Endothelial cell (in vitro differentiated cells): ENCODE results near the gene CTXN1. TPM values are rescaled to one million over a fixed set of nuclear protein-coding genes. Genes with fewer than 3 reads are reported as not detected.

Source experiments
- DNase-seq: peaks from one replicate; pipeline ENCODE4 v3.0.0; 2021; ENCODE audit warnings: low spot score
- H3K27ac Mint-ChIP-seq: one replicate; pipeline ENCODE4 v1.8.0; 2021; ENCODE audit warnings: mixed read lengths, inconsistent platforms; ENCODE audit not compliant: unreplicated experiment
- H3K27me3 Mint-ChIP-seq: one replicate; pipeline ENCODE4 v1.8.0; 2021; ENCODE audit warnings: mild to moderate bottlenecking, moderate library complexity, mixed read lengths, inconsistent platforms; ENCODE audit not compliant: unreplicated experiment
- H3K36me3 Mint-ChIP-seq: one replicate; pipeline ENCODE4 v1.8.0; 2021; ENCODE audit warnings: mild to moderate bottlenecking, low read depth, mixed read lengths, inconsistent platforms; ENCODE audit not compliant: unreplicated experiment
- H3K4me1 Mint-ChIP-seq: one replicate; pipeline ENCODE4 v1.8.0; 2021; ENCODE audit warnings: mild to moderate bottlenecking, mixed read lengths, inconsistent platforms; ENCODE audit not compliant: unreplicated experiment
- H3K4me3 Mint-ChIP-seq: one replicate; pipeline ENCODE4 v1.8.0; 2021; ENCODE audit warnings: mild to moderate bottlenecking, mixed read lengths, inconsistent platforms; ENCODE audit not compliant: unreplicated experiment
- H3K9me3 Mint-ChIP-seq: one replicate; pipeline ENCODE4 v1.8.0; 2021; ENCODE audit warnings: mixed read lengths, inconsistent platforms; ENCODE audit not compliant: unreplicated experiment
- total RNA-seq: library from RNA; stranded (reverse); fragmentation: NEBNext Ultra II Directional; extraction: Animal tissue kit (Norgen Biotek cat#: 25700); gene quantifications from one replicate; pipeline ENCODE4 v1.2.1, GENCODE V29; 2021; ENCODE audit not compliant: unreplicated experiment
- TF ChIP-seq, protein P1 (sequence below): fragments of 200-600 bp; sonication (generic); IDR thresholded peaks from one replicate; pipeline ENCODE4 v1.5.0; 2021; ENCODE audit warnings: antibody characterized with exemption; ENCODE audit not compliant: unreplicated experiment

The CTXN1 gene
- total RNA-seq, 1 donor from 2014 or later: 18.3 TPM

DNA sequence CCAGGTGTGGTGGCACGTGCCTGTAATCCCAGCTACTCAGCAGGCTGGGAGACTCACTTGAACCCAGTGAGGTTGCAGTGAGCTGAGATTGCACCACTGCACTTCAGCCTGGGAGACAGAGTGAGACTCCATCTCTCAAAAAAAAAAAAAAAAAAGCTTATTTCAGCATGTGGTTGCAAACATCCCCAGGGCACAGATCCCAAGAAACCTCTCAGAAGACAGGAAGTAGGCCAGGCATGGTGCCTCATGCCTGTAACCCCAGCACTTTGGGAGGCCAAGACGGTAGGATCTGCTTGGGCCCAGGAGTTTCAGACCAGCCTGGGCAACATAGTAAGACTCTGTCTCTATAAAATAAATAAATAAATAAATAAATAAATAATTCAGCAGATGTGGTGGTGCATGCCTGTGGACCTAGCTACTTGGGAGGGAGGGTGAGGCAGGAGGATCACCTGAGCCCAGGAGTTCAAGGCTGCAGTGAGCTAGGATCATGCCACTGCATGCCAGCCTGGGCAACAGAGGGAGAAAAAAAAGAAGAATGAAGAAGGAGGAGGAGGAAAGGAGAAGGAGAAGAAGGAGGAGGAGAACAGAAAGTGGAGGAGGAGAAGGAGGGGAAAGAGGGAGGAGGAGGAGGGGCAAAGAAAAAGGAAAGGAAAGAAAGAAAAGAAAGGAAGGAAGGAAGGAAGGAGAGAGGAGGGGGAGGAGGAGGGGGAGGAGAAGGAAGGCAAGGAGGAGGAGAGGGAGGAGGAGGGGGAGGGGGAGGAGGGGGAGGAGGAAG lies 42.0 kb downstream of the CTXN1 start:
- no peak for DNase-seq
- peaks cover 5% of the 10 kb centered on the region for H3K27me3 Mint-ChIP-seq
- no peak overlapping the region for H3K4me3 Mint-ChIP-seq
- H3K27ac Mint-ChIP-seq: no peak overlapping the region
- no peaks in the 10 kb centered on the region for H3K36me3 Mint-ChIP-seq
- H3K9me3 Mint-ChIP-seq: no peaks in the 10 kb centered on the region
- H3K4me1 Mint-ChIP-seq: peaks cover 2% of the 10 kb centered on the region
- TF ChIP-seq, protein P1, sequence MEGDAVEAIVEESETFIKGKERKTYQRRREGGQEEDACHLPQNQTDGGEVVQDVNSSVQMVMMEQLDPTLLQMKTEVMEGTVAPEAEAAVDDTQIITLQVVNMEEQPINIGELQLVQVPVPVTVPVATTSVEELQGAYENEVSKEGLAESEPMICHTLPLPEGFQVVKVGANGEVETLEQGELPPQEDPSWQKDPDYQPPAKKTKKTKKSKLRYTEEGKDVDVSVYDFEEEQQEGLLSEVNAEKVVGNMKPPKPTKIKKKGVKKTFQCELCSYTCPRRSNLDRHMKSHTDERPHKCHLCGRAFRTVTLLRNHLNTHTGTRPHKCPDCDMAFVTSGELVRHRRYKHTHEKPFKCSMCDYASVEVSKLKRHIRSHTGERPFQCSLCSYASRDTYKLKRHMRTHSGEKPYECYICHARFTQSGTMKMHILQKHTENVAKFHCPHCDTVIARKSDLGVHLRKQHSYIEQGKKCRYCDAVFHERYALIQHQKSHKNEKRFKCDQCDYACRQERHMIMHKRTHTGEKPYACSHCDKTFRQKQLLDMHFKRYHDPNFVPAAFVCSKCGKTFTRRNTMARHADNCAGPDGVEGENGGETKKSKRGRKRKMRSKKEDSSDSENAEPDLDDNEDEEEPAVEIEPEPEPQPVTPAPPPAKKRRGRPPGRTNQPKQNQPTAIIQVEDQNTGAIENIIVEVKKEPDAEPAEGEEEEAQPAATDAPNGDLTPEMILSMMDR: no peak

DNA sequence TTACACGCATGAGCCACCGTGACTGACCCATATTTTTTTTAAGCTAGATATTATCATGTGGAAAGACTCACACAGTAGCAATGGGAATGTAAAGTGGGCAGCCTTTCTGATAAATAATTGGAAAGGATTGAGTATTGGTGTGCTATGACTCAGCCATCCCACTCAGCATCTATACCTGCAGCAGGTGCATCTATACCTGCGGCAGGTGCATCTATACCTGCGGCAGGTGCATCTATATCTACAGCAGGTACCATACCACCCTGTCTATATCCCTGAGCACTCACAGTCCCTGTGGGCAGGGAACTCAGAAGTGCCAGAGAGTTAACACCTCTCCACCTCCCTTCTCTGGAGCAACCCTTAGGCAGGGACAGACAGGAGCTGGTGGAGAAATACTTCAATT lies 42.8 kb downstream of the CTXN1 start:
- Mint-ChIP-seq H3K4me1 (peaks cover 2% of the 10 kb centered on the region), H3K4me3 (no peak overlapping the region), H3K27me3 (peaks cover 5% of the 10 kb centered on the region), H3K36me3 (no peaks in the 10 kb centered on the region), H3K27ac (no peak overlapping the region), H3K9me3 (no peaks in the 10 kb centered on the region)
- TF ChIP-seq, protein P1: no peak
- no peak for DNase-seq

DNA sequence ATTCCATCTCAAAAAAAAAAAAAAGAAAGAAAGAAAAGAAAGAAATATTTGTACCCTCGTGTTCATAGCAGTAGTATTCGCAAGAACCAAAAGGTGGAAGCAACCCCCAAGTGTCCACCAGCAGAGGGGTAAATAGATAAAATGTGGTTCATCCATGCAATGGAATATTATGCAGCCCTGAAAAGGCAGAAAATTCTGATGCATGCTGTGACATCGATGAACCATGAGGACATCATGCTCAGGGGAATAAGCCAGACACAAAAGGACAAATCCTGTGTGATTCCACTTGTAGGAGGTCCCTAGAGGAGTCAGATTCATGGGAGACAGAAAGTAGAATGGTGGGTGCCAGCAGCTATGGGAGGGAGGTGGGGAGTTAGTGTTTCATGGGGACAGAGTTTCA lies 44.0 kb downstream of the CTXN1 start:
- H3K4me1 Mint-ChIP-seq: peaks cover 2% of the 10 kb centered on the region
- TF ChIP-seq, protein P1: no peak
- peaks cover 2% of the 10 kb centered on the region for H3K27me3 Mint-ChIP-seq
- H3K27ac Mint-ChIP-seq: no peak overlapping the region
- no peaks in the 10 kb centered on the region for H3K36me3 Mint-ChIP-seq
- H3K9me3 Mint-ChIP-seq: no peaks in the 10 kb centered on the region
- DNase-seq: no peak
- no peak overlapping the region for H3K4me3 Mint-ChIP-seq

DNA sequence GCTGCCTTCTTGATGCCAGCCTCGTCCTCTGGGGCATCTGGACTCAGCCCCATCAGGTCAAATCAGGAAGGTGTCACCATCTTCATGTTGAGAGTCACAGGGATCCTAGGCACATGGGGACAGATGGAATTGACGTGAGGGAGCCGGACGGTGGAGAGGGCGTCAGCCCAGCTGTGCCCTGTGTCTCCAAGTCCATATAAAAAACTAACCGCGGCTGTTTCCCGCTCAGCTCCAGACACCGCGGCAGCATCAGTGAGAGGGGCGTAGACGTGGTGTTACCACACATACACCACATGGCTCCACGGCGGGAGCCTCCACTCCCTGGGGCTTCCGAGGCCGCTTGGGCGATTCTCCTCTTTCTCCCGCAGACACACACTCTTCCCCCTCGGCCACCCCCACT lies 46.1 kb downstream of the CTXN1 start:
- H3K4me1 Mint-ChIP-seq: no peaks in the 10 kb centered on the region
- H3K4me3 Mint-ChIP-seq: no peak overlapping the region
- H3K9me3 Mint-ChIP-seq: no peaks in the 10 kb centered on the region
- TF ChIP-seq, protein P1: no peak
- no peak for DNase-seq
- peaks cover 7% of the 10 kb centered on the region for H3K27me3 Mint-ChIP-seq
- H3K36me3 Mint-ChIP-seq: no peaks in the 10 kb centered on the region
- H3K27ac Mint-ChIP-seq: no peak overlapping the region

DNA sequence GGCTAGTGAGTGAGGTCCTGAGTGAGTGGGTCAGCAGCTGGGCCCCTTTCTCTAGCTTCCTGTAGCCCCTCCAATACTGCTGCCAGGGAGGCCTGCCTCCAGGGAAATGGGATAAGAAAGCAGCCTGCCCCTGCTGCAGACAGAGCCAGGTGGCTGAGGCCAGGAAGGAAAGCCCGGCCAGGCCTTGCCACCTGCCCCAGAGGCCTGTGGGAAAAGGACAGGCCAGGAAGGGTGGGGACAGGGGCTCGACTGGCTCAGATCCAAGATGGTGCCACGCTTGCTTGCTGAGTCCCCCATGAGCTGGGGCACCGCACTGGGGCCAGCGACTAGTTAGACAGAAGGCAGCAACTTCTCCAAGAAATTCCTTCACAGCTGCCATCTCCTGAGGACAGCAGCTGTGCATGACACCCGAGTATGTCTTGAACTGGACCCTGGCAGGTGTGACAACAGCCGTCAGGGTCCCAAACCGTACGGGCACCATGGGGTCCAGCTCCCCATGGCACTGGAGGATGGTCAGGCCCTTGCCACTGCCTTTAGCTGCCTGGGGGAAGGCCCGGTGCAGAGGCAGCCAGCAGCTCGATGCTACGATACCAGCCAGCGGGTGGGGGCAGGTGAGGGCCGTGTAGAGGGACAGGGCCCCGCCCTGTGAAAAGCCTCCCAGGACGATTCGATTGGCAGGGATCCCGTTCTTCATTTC lies 46.7 kb downstream of the CTXN1 start:
- Mint-ChIP-seq H3K27me3 (peaks cover 7% of the 10 kb centered on the region), H3K4me1 (no peaks in the 10 kb centered on the region), H3K9me3 (no peaks in the 10 kb centered on the region), H3K36me3 (no peaks in the 10 kb centered on the region), H3K27ac (no peak overlapping the region), H3K4me3 (no peak overlapping the region)
- DNase-seq: no peak
- TF ChIP-seq, protein P1: no peak
